A673 (cell line): ENCODE data around the gene LATS2. TPM values are rescaled to one million over a fixed set of nuclear protein-coding genes. Genes with fewer than 3 reads are reported as not detected.

Source experiments
- BruUV-seq: library from RNA; stranded (reverse); fragments of 400-500 nt; replicated peaks from 2 replicates; lab custom pipeline; 2021; lab: Mats Ljungman, UMichigan
- CTCF ChIA-PET: fragments of 300-600 bp; sonication (Branson Sonifier 250); formaldehyde crosslinking; loops from one replicate; lab custom pipeline; 2022; ENCODE audit warnings: antibody characterized with exemption; lab: Charles Lee
- POLR2A ChIA-PET: fragments of 300-600 bp; sonication (Branson Sonifier 250); formaldehyde crosslinking; loops from one replicate; lab custom pipeline; 2022; ENCODE audit warnings: antibody characterized with exemption; ENCODE audit not compliant: low non-redundant PET; lab: Charles Lee
- DNase-seq: peaks from one replicate; pipeline ENCODE4 v3.0.0-alpha.2; 2015; ENCODE audit warnings: low spot score
- H3K27ac ChIP-seq: fragments of 200-600 bp; sonication (generic); 2 replicates; pipeline ENCODE4 v1.5.1; 2016; ENCODE audit warnings: mixed run types, low read depth, mild to moderate bottlenecking, mixed read lengths, antibody characterized with exemption, low read length; ENCODE audit not compliant: poor library complexity, severe bottlenecking
- H3K27me3 ChIP-seq: fragments of 200-600 bp; sonication (generic); replicated peaks from 2 replicates; pipeline ENCODE4 v1.6.1; 2017; ENCODE audit warnings: mixed run types, low read depth, mild to moderate bottlenecking, mixed read lengths, antibody characterized with exemption, low read length; ENCODE audit not compliant: insufficient read depth, poor library complexity
- H3K36me3 ChIP-seq: fragments of 200-600 bp; sonication (generic); 2 replicates; pipeline ENCODE4 v1.6.1; 2016; ENCODE audit warnings: mixed run types, mild to moderate bottlenecking, mixed read lengths, antibody characterized with exemption, low read length; ENCODE audit not compliant: insufficient read depth, poor library complexity, severe bottlenecking
- H3K4me1 ChIP-seq: fragments of 200-600 bp; sonication (generic); 2 replicates; pipeline ENCODE4 v1.6.1; 2017; ENCODE audit warnings: mixed run types, mild to moderate bottlenecking, mixed read lengths, antibody characterized with exemption, low read length; ENCODE audit not compliant: insufficient read depth, poor library complexity, severe bottlenecking
- H3K4me3 ChIP-seq: fragments of 200-600 bp; sonication (generic); 2 replicates; pipeline ENCODE4 v1.5.1; 2016; ENCODE audit warnings: low read depth, mixed run types, mild to moderate bottlenecking, mixed read lengths, low read length; ENCODE audit not compliant: poor library complexity, severe bottlenecking
- H3K9me3 ChIP-seq: fragments of 200-600 bp; sonication (generic); 2 replicates; pipeline ENCODE4 v1.6.1; 2016; ENCODE audit warnings: mixed run types, low read depth, mild to moderate bottlenecking, mixed read lengths, antibody characterized with exemption, low read length; ENCODE audit not compliant: poor library complexity, severe bottlenecking
- EZH2 ChIP-seq: fragments of 200-600 bp; sonication (generic); IDR thresholded peaks from 2 replicates; pipeline ENCODE4 v1.6.1; 2017; ENCODE audit warnings: borderline replicate concordance, low read depth, mild to moderate bottlenecking, mixed read lengths, antibody characterized with exemption, low read length; ENCODE audit not compliant: poor library complexity, severe bottlenecking
- intact Hi-C: fragments of 100-400 bp; cut with micrococcal nuclease; formaldehyde crosslinking; loops from one replicate; pipeline ENCODE4 v1.10.0; 2022; ENCODE audit not compliant: unreplicated experiment
- total RNA-seq: library from RNA; stranded (reverse); gene quantifications from 2 replicates; pipeline ENCODE4 v1.2.3, GENCODE V29; 2021
- TF ChIP-seq, protein P1 (sequence below): fragments of 300-800, 200-600 bp; sonication (generic); conservative IDR thresholded peaks from 2 replicates; pipeline ENCODE4 v1.5.1; 2017; ENCODE audit warnings: low read depth, mild to moderate bottlenecking, antibody characterized with exemption, low read length, moderate library complexity, mixed read lengths

The LATS2 gene
- total RNA-seq, 1 experiment from 2014 or later: 13.1 TPM

DNA sequence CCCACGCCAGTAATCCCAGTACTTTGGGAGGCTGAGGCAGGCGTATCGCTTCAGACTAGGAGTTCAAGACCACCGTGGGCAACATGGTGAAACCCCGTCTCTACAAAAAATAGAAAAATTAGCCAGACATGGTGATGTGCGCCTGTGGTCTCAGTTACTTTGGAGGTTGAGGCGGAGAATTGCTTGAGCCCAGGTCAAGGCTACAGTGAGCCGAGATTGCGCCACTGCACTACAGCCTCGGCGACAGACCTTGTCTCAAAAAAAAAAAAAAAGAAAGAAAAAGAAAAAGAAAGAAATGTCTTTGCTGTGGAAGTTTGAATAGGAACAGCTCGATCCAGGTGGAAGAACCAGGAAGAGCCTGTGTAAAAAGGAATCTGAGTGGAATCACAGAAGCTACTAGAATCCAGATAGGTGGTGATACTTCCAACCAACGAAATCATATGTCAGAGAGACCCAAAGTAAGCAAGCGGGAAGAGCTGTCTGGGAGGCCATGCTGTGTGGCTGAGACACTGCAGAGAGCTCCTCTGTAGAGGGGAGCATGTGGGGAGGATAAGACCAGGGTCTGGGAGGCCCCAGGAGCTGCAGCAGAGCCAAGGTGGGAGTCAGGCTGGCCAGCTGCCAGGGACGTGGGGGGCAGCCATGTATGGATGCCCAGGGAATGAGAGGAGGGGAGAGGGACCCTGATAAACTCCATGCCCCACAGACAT lies 21.1 kb downstream of the LATS2 start:
- Histone ChIP-seq H3K9me3 (no peaks in the 10 kb centered on the region), H3K27me3 (no peaks in the 10 kb centered on the region), H3K4me3 (no peak overlapping the region), H3K4me1 (peaks cover 54% of the 10 kb centered on the region), H3K27ac (no peak overlapping the region), H3K36me3 (no peaks in the 10 kb centered on the region)
- POLR2A ChIA-PET: no interaction called here
- DNase-seq: no peak
- intact Hi-C loops: no loop called here
- no peak for TF ChIP-seq EZH2
- TF ChIP-seq, protein P1, sequence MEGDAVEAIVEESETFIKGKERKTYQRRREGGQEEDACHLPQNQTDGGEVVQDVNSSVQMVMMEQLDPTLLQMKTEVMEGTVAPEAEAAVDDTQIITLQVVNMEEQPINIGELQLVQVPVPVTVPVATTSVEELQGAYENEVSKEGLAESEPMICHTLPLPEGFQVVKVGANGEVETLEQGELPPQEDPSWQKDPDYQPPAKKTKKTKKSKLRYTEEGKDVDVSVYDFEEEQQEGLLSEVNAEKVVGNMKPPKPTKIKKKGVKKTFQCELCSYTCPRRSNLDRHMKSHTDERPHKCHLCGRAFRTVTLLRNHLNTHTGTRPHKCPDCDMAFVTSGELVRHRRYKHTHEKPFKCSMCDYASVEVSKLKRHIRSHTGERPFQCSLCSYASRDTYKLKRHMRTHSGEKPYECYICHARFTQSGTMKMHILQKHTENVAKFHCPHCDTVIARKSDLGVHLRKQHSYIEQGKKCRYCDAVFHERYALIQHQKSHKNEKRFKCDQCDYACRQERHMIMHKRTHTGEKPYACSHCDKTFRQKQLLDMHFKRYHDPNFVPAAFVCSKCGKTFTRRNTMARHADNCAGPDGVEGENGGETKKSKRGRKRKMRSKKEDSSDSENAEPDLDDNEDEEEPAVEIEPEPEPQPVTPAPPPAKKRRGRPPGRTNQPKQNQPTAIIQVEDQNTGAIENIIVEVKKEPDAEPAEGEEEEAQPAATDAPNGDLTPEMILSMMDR: no peak
- CTCF ChIA-PET: interaction anchor here (0.7 kb wide), 1 partner anchor 212 kb away, joined by 6 read pairs; no protein-coding TSS in a partner anchor
- no TSS peak for BruUV-seq

DNA sequence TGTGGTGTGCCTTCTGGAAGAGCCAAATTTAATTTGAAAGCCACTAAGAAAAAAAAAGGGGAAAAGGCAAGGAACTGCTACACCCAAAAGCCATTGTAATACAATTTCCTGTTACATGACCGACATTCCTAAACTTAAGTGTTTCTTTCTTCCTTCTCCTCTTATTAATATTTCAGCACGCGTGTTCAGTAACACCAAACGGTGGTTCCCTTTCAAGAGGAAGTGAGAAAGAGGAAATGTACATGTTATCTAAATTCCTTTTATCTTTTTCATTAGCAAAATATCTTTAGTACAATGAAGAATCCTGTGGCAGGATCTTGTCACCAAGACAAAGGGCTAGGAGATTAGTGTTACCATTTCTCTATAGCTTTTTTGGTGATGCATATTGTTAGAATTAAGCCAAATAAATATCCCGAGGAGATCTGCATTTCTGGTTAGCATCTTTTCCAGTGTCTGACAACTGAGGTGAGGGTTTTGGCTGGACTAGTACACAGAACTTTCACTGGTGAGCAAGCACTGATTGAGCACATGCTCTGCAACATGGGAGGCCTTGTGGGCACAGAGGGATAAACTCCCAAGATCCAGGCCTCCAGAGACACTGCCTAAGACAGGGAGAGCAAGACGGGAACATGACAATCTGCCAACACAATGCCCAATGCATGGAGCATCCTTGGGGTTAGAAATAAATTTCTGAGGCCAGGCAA lies 22.1 kb downstream of the LATS2 start:
- Histone ChIP-seq H3K36me3 (no peaks in the 10 kb centered on the region), H3K4me1 (peaks cover 59% of the 10 kb centered on the region), H3K4me3 (no peak overlapping the region), H3K27ac (peak overlapping the region; percentile 43), H3K9me3 (no peaks in the 10 kb centered on the region), H3K27me3 (no peaks in the 10 kb centered on the region)
- TF ChIP-seq EZH2: no peak
- TF ChIP-seq, protein P1: no peak
- ChIA-PET CTCF (interaction anchor here (0.7 kb wide), 1 partner anchor 211 kb away, joined by 6 read pairs; no protein-coding TSS in a partner anchor), POLR2A (no interaction called here)
- intact Hi-C loops: no loop called here
- DNase-seq: peak; percentile 83
- no TSS peak for BruUV-seq

DNA sequence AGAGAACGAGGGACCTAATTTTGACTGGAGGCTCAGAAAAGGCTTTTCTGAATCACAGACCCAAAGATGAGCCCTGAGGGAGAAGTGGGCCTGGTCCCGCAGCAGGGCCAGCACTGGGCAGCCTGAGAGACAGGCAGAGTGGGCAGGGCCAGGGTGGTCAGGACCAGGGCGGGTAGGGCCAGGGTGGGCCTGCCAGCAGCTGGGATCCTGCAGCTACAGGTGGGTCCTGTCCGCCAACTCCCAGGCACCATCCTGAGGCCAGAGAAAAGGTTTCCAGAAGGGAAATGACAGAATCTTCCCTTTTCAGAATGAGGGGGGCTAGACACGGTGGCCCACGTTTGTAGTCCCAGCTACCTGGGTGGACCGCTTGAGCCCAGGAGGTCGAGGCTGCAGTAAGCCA lies 23.7 kb downstream of the LATS2 start:
- ChIA-PET CTCF (no interaction called here), POLR2A (no interaction called here)
- TF ChIP-seq, protein P1: no peak
- no peak for TF ChIP-seq EZH2
- no peak for DNase-seq
- no peaks in the 10 kb centered on the region for H3K27me3 ChIP-seq
- H3K27ac ChIP-seq: no peak overlapping the region
- BruUV-seq: no TSS peak
- H3K36me3 ChIP-seq: no peaks in the 10 kb centered on the region
- no peak overlapping the region for H3K4me3 ChIP-seq
- intact Hi-C loops: no loop called here
- H3K4me1 ChIP-seq: peaks cover 48% of the 10 kb centered on the region
- no peaks in the 10 kb centered on the region for H3K9me3 ChIP-seq
